HG02642 (cell line): ENCODE measurements around the gene RIT1.

Experiments
- ATAC-seq: cut with Tn5 transposase; IDR thresholded peaks from one replicate; pipeline ENCODE4 v1.9.1; 2021; ENCODE audit warnings: mild to moderate bottlenecking; ENCODE audit not compliant: unreplicated experiment, poor library complexity

The RIT1 gene

DNA sequence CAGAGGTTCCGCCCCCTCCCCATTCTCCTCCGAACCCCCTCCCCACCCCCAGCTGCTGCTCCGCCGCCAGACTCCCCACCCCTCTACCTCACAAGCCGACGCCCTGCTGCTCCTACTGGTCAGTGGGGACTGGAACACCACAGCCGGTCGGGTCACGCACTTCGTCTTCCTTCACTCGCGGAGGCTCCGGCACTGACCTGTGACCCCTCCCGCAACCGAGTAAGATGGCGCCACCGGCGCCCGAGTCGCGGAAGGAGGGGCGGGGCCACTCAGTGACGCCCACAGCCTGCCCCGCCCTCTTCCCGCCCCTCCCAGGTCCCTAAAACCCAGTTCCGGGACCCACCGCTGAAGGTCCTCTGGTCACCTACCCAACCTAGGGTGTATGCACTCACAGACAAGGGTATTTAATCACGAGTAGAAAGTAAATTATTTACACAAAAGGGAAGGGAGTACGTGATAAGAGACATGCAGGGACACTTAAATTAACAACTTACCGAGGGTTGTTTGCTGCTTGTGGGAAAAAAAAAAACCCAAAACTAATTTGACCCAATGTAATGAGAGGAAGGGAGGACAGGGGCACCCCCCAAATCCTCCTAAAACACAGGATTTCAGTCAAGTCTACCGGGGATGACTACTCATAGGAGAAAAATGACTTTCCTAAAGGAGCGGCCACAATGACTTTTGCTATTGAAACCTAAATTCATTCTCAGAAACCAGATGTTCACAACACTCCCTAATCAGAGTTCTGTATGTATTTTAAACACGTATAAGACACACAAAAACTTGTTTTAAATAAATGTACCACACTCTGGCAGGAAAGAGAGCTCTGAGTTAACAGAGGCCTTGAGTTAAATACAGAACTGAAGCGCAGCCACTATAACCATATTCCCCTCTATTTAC is at the start of gene RIT1:
Gene RIT1, minus strand, starts transcription at position 194 of the 900 bp plus-strand sequence. CDS start 588 bp downstream, outside the sequence.
- ATAC-seq, result peak; percentile 84

GRCh38 chr1:155960081-155960745 is 49.1 kb upstream of the RIT1 start:
- ATAC-seq, result no peak

- no peak for ATAC-seq
Measured at GRCh38 chr1:155957411-155957915, 46.3 kb upstream of the RIT1 start.

- no peak for ATAC-seq
Measured at GRCh38 chr1:155954645-155955044, 43.5 kb upstream of the RIT1 start.

- ATAC-seq, result no peak
Measured at GRCh38 chr1:155952505-155952890, 41.3 kb upstream of the RIT1 start.

GRCh38 chr1:155951753-155952504 is 40.8 kb upstream of the RIT1 start:
- ATAC-seq, result no peak

GRCh38 chr1:155950829-155951228 is 39.7 kb upstream of the RIT1 start:
- no peak for ATAC-seq

GRCh38 chr1:155947741-155948140 is 36.6 kb upstream of the RIT1 start:
- ATAC-seq, result no peak

DNA sequence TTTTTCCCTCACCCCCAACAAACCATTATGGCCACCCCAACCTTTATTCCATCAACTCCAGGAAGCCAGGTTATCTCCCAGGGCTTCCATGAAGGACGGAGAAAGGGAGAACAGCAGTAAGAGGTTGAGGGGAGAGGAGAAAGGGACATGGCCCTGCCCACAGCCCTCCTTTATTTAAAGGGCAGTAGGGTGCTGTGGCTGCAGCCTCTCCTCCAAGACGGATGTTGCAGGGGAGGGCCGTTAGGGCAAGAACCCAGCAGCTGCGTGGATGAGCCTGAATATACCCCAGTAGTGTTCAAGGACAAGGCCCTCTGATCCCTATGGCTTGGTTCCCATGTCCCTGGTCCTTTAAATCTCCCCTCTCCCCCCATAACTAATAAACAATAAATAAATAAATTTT is 36.1 kb upstream of the RIT1 start:
- ATAC-seq, result no peak

- no peak for ATAC-seq
Measured at GRCh38 chr1:155946633-155947219, 35.6 kb upstream of the RIT1 start.

GRCh38 chr1:155944444-155944799 is 33.3 kb upstream of the RIT1 start:
- ATAC-seq, result no peak

DNA sequence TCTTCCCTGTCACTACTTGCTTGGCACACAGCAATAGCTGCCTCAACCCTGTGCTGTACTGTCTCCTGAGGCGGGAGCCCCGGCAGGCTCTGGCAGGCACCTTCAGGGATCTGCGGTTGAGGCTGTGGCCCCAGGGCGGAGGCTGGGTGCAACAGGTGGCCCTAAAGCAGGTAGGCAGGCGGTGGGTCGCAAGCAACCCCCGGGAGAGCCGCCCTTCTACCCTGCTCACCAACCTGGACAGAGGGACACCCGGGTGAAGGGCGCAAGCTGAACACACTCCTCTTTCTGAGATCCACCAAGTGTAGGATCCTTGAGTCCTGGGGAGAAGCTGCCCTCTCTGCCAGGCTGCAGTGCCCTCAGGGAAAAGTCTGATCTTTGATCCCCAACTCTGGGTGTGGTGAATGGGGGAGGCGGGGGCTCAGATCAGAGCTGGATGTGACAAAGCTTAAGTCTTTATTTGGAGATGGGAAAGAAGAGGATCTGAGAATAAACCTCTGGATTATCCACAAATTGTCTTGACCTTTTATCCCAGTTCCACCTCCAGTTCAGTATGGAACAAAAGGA is 31.5 kb upstream of the RIT1 start:
- no peak for ATAC-seq

GRCh38 chr1:155941845-155942531 is 30.8 kb upstream of the RIT1 start:
- ATAC-seq, result no peak

DNA sequence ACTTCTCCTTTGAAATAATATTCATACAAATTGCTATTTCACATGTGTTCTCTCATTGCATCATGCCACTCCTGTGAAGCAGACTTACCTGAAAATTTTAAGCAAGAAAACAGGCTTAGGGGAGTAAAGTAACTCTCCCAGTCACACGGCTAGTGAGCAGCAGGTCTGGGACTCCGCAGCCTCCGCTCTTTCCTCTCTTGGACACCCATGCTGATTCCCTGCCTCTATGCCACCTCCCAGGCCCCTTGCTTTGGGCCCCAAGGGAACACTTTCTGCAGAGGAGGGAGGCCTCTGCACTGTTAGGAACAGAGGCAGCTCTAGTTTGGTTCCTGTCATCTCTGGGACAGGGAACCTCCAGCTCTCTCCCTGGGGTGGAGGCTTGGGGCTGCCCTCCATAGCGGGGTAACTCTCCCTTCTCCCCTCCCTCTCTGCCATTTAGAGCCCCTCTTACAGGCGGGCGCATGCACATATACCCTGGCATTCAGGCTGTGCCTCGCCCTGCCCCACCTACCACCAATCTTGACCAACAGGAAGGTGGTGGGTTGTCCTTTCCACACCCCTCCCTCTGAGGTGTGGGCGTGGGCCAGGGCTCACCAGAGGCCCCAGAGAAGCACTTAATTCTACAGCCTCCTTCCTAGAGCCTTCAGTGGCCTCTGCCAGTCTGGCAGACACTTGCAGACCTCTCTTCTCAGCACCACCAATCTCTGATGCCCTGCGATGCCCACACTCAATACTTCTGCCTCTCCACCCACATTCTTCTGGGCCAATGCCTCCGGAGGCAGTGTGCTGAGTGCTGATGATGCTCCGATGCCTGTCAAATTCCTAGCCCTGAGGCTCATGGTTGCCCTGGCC is 30.1 kb upstream of the RIT1 start, which contains the start of gene RXFP4:
Gene RXFP4, plus strand, starts transcription at position 646 of the 852 bp plus-strand sequence. Its CDS starts 72 bp downstream, at position 718.
- ATAC-seq, result no peak

DNA sequence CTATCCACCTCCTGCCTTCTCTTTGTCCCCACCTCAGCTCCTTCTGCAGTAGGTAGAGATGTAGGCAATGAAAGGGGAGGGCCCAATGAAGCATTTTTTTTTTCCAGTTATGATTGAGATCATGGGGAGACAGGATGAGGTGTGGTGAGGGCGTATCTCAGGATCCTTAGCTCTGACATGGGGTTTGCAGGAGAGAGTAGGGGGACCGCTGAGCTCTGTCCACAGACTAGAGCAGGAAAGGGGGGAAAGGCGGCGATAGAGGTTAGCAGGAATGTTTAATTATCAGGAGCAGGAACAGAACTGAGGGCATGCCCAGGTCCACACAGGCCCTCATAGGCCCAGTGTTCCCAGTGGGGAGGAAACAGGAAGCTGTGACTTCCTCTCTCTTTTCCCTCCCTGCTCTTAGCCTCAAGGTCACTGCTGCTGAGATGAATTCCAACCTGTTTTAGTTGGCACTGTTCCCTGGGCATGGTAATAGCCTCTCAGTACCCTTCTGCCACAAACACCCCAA is 29.4 kb upstream of the RIT1 start:
- no peak for ATAC-seq

- no peak for ATAC-seq
Measured at GRCh38 chr1:155938220-155938627, 27.1 kb upstream of the RIT1 start.

- ATAC-seq, result no peak
Measured at GRCh38 chr1:155934936-155935590, 23.9 kb upstream of the RIT1 start.
